ENCODE results near the gene TFEB. TPM values are rescaled to one million over a fixed set of nuclear protein-coding genes. Genes with fewer than 3 reads are reported as not detected.

TFEB gene
- total and polyA plus RNA-seq, 10 of the 15 experiments (the other 5 are each of a cell fraction or from before 2014, with no cell fraction given): 0.84 to 108 (median 60.8) TPM

DNA sequence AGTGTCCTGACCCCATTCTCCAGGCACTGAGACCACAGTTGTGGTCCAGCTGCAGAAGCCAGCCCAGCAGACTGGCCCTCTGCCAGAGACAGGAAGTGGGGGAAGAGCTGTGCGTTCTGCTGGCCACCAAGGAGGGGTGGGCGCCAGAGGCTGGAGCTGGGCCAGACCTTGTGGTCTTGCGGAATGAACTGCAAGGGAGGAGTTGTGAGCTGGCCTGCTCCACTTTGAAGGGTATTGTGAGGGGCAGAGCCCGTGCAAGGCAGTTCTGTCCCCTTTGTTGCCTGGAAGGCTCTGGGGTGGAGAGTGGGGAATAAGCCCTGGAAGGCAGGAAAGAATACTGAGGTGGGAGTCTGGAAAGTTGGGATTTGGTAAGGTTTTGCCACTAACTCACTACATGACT is 100.8 kb downstream of the TFEB start:
- 11% methylated on average over 4 of the region's 4 CpGs for WGBS (ENCODE audit: insufficient coverage, insufficient replicate concordance, low lambda C conversion rate, missing lambda C conversion rate)
- ATAC-seq (no peak), DNase-seq (ENCODE audit: low read depth, low spot score) (no peak), FAIRE-seq (no peak)
- no peaks in the 10 kb centered on the region for H3K36me3 ChIP-seq (ENCODE audit: control insufficient read depth in 2 of 2, insufficient read depth in 2 of 2, low read length in 1 of 2)
- CTCF ChIA-PET: interaction anchor here (2.0 kb wide), 1 partner anchor 33 kb away, joined by 6 read pairs; no protein-coding TSS in a partner anchor
- TF ChIP-seq E2F8 (IDR thresholded peaks at IDR 0.05; ENCODE audit: low read depth, partially characterized antibody) (no peak), HDAC2 (IDR thresholded peaks at IDR 0.05) (no peak)
- TF ChIP-seq, protein P1, sequence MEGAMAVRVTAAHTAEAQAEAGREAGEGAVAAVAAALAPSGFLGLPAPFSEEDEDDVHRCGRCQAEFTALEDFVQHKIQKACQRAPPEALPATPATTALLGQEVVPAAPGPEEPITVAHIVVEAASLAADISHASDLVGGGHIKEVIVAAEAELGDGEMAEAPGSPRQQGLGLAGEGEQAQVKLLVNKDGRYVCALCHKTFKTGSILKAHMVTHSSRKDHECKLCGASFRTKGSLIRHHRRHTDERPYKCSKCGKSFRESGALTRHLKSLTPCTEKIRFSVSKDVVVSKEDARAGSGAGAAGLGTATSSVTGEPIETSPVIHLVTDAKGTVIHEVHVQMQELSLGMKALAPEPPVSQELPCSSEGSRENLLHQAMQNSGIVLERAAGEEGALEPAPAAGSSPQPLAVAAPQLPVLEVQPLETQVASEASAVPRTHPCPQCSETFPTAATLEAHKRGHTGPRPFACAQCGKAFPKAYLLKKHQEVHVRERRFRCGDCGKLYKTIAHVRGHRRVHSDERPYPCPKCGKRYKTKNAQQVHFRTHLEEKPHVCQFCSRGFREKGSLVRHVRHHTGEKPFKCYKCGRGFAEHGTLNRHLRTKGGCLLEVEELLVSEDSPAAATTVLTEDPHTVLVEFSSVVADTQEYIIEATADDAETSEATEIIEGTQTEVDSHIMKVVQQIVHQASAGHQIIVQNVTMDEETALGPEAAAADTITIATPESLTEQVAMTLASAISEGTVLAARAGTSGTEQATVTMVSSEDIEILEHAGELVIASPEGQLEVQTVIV (IDR thresholded peaks at IDR 0.05; ENCODE audit: borderline replicate concordance, partially characterized antibody): no peak
- H3K9ac ChIP-seq (ENCODE audit: control insufficient read depth, insufficient read depth, low read length): no peak overlapping the region
- H4K20me1 ChIP-seq (ENCODE audit: control insufficient read depth, insufficient read depth): no peaks in the 10 kb centered on the region
- H3K9me3 ChIP-seq (replicated peaks; ENCODE audit: control insufficient read depth, insufficient read depth, low read length): no peaks in the 10 kb centered on the region
- H2AFZ ChIP-seq (ENCODE audit: control insufficient read depth, low read depth, low read length): no peak overlapping the region
- H3K79me2 ChIP-seq (ENCODE audit: control insufficient read depth, insufficient read depth, low read length): no peaks in the 10 kb centered on the region
- no peaks in the 10 kb centered on the region for H3K4me1 ChIP-seq (ENCODE audit: control insufficient read depth, insufficient read depth, low read length)
- RAD21 ChIA-PET (ENCODE audit: unreplicated experiment): no interaction called here
- no peak overlapping the region for H3K4me2 ChIP-seq (ENCODE audit: control insufficient read depth, insufficient read depth)
- no TSS peak for BruUV-seq (replicated peaks)
- intact Hi-C loops (cut with micrococcal nuclease; ENCODE audit: unreplicated experiment) (no loop called here), in situ Hi-C loops (cut with MboI) (no loop called here)
- peaks cover 9 to 18% of the 10 kb centered on the region in 2 experiments for H3K27me3 ChIP-seq (replicated peaks in 1 of 2; ENCODE audit: control insufficient read depth in 2 of 2, insufficient read depth in 2 of 2, low read length in 1 of 2)
- H3K27ac ChIP-seq (ENCODE audit: control insufficient read depth, insufficient read depth): no peak overlapping the region
- SMC1A ChIA-PET (ENCODE audit: uncharacterized antibody, unreplicated experiment): no interaction called here
- POLR2A ChIA-PET: no interaction called here
- H3K4me3 ChIP-seq: no peak overlapping the region

Small RNAs within 50 kb of the gene (small RNA-seq; reads per million reads assigned to genes)
- gene AL365205.3: not detected

Other genes starting within 250 kb of the TFEB start
Only the 7 nearest of the 10 such genes appear.
- not detected in 2 replicates for gene MDFI, start 97.1 kb downstream of the TFEB start, total RNA-seq (2014; rRNA removed)
- gene MDFI, start 97.1 kb downstream of the TFEB start, total RNA-seq (2014; rRNA removed; fragmentation: Illumina TruSeq; extraction: Trizol): not detected in 2 replicates
- not detected in 2 replicates for gene MDFI, start 97.1 kb downstream of the TFEB start, total RNA-seq (2021)
- not detected in 2 replicates for gene MDFI, start 97.1 kb downstream of the TFEB start, polyA plus RNA-seq (2011; rRNA removed)
- not detected in 2 replicates for gene MDFI, start 97.1 kb downstream of the TFEB start, polyA plus RNA-seq (2014; fragmentation: Illumina TruSeq; extraction: Trizol)
- gene MDFI, start 97.1 kb downstream of the TFEB start, polyA plus RNA-seq (2014; fragmentation: Nextera tagmentation; extraction: Ambion mirVana): not detected
- not detected in 2 replicates for gene MDFI, start 97.1 kb downstream of the TFEB start, polyA plus RNA-seq (2014; rRNA removed)
- not detected for gene MDFI, start 97.1 kb downstream of the TFEB start, polyA plus RNA-seq (2016; fragmentation: Nextera tagmentation; extraction: Ambion mirVana)
- not detected in 2 replicates for gene PGC, start 11.8 kb upstream of the TFEB start, total RNA-seq (2014; rRNA removed)
- gene PGC, start 11.8 kb upstream of the TFEB start, total RNA-seq (2014; rRNA removed; fragmentation: Illumina TruSeq; extraction: Trizol): not detected in 2 replicates
- gene PGC, start 11.8 kb upstream of the TFEB start, total RNA-seq (2021): 0.26 and 1.2 TPM in 2 replicates
- not detected in 2 replicates for gene PGC, start 11.8 kb upstream of the TFEB start, polyA plus RNA-seq (2011; rRNA removed)
- not detected in 2 replicates for gene PGC, start 11.8 kb upstream of the TFEB start, polyA plus RNA-seq (2014; fragmentation: Illumina TruSeq; extraction: Trizol)
- gene PGC, start 11.8 kb upstream of the TFEB start, polyA plus RNA-seq (2014; fragmentation: Nextera tagmentation; extraction: Ambion mirVana): not detected
- gene PGC, start 11.8 kb upstream of the TFEB start, polyA plus RNA-seq (2014; rRNA removed): not detected in 2 replicates
- gene PGC, start 11.8 kb upstream of the TFEB start, polyA plus RNA-seq (2016; fragmentation: Nextera tagmentation; extraction: Ambion mirVana): not detected
- gene FRS3, start 44.3 kb upstream of the TFEB start, total RNA-seq (2014; rRNA removed): 1.4 and 2.1 TPM in 2 replicates
- gene FRS3, start 44.3 kb upstream of the TFEB start, total RNA-seq (2014; rRNA removed; fragmentation: Illumina TruSeq; extraction: Trizol): 1.3 TPM in 2 replicates
- gene FRS3, start 44.3 kb upstream of the TFEB start, total RNA-seq (2021): 3.2 and 3.6 TPM in 2 replicates
- 1.7 and 2.1 TPM in 2 replicates for gene FRS3, start 44.3 kb upstream of the TFEB start, polyA plus RNA-seq (2011; rRNA removed)
- 0.16 and 1.2 TPM in 2 replicates for gene FRS3, start 44.3 kb upstream of the TFEB start, polyA plus RNA-seq (2014; fragmentation: Illumina TruSeq; extraction: Trizol)
- gene FRS3, start 44.3 kb upstream of the TFEB start, polyA plus RNA-seq (2014; fragmentation: Nextera tagmentation; extraction: Ambion mirVana): under 1 TPM; 0.05 to 0.09 TPM
- gene FRS3, start 44.3 kb upstream of the TFEB start, polyA plus RNA-seq (2014; rRNA removed): 3.4 and 3.8 TPM in 2 replicates
- gene FRS3, start 44.3 kb upstream of the TFEB start, polyA plus RNA-seq (2016; fragmentation: Nextera tagmentation; extraction: Ambion mirVana): 1 to 10 TPM; 1.4 to 2.7 TPM
- 0.85 TPM in 1 of 2 replicates, not detected in the other for gene PRICKLE4, start 45.2 kb upstream of the TFEB start, total RNA-seq (2014; rRNA removed)
- not detected in 2 replicates for gene PRICKLE4, start 45.2 kb upstream of the TFEB start, total RNA-seq (2014; rRNA removed; fragmentation: Illumina TruSeq; extraction: Trizol)
- gene PRICKLE4, start 45.2 kb upstream of the TFEB start, total RNA-seq (2021): 0.37 TPM in 1 of 2 replicates, not detected in the other
- gene PRICKLE4, start 45.2 kb upstream of the TFEB start, polyA plus RNA-seq (2011; rRNA removed): not detected in 2 replicates
- gene PRICKLE4, start 45.2 kb upstream of the TFEB start, polyA plus RNA-seq (2014; fragmentation: Illumina TruSeq; extraction: Trizol): not detected in 2 replicates
- gene PRICKLE4, start 45.2 kb upstream of the TFEB start, polyA plus RNA-seq (2014; fragmentation: Nextera tagmentation; extraction: Ambion mirVana): not detected
- not detected in 2 replicates for gene PRICKLE4, start 45.2 kb upstream of the TFEB start, polyA plus RNA-seq (2014; rRNA removed)
- under 1 TPM; 0.33 to 0.35 TPM for gene PRICKLE4, start 45.2 kb upstream of the TFEB start, polyA plus RNA-seq (2016; fragmentation: Nextera tagmentation; extraction: Ambion mirVana)
- gene TOMM6, start 52.1 kb upstream of the TFEB start, total RNA-seq (2014; rRNA removed): 206 TPM in 2 replicates
- gene TOMM6, start 52.1 kb upstream of the TFEB start, total RNA-seq (2014; rRNA removed; fragmentation: Illumina TruSeq; extraction: Trizol): 290 and 315 TPM in 2 replicates
- 262 and 265 TPM in 2 replicates for gene TOMM6, start 52.1 kb upstream of the TFEB start, total RNA-seq (2021)
- 288 and 289 TPM in 2 replicates for gene TOMM6, start 52.1 kb upstream of the TFEB start, polyA plus RNA-seq (2011; rRNA removed)
- gene TOMM6, start 52.1 kb upstream of the TFEB start, polyA plus RNA-seq (2014; fragmentation: Illumina TruSeq; extraction: Trizol): 746 and 940 TPM in 2 replicates
- 100 to 1,000 TPM; 653 to 729 TPM for gene TOMM6, start 52.1 kb upstream of the TFEB start, polyA plus RNA-seq (2014; fragmentation: Nextera tagmentation; extraction: Ambion mirVana)
- gene TOMM6, start 52.1 kb upstream of the TFEB start, polyA plus RNA-seq (2014; rRNA removed): 283 and 357 TPM in 2 replicates
- gene TOMM6, start 52.1 kb upstream of the TFEB start, polyA plus RNA-seq (2016; fragmentation: Nextera tagmentation; extraction: Ambion mirVana): 100 to 1,000 TPM; 538 to 566 TPM
- gene USP49, start 159.8 kb upstream of the TFEB start, total RNA-seq (2014; rRNA removed): 2.7 and 3.4 TPM in 2 replicates
- gene USP49, start 159.8 kb upstream of the TFEB start, total RNA-seq (2014; rRNA removed; fragmentation: Illumina TruSeq; extraction: Trizol): 5.2 and 5.4 TPM in 2 replicates
- gene USP49, start 159.8 kb upstream of the TFEB start, total RNA-seq (2021): 7.7 TPM in 2 replicates
- gene USP49, start 159.8 kb upstream of the TFEB start, polyA plus RNA-seq (2011; rRNA removed): 6.5 and 7.6 TPM in 2 replicates
- gene USP49, start 159.8 kb upstream of the TFEB start, polyA plus RNA-seq (2014; fragmentation: Illumina TruSeq; extraction: Trizol): 7.6 and 9.2 TPM in 2 replicates
- 1 to 10 TPM; 1.0 TPM for gene USP49, start 159.8 kb upstream of the TFEB start, polyA plus RNA-seq (2014; fragmentation: Nextera tagmentation; extraction: Ambion mirVana)
- 6.0 and 6.8 TPM in 2 replicates for gene USP49, start 159.8 kb upstream of the TFEB start, polyA plus RNA-seq (2014; rRNA removed)
- gene USP49, start 159.8 kb upstream of the TFEB start, polyA plus RNA-seq (2016; fragmentation: Nextera tagmentation; extraction: Ambion mirVana): 1 to 10 TPM; 3.2 TPM
- 13.4 and 14.4 TPM in 2 replicates for gene MED20, start 185.5 kb upstream of the TFEB start, total RNA-seq (2014; rRNA removed)
- 14.2 and 15.3 TPM in 2 replicates for gene MED20, start 185.5 kb upstream of the TFEB start, total RNA-seq (2014; rRNA removed; fragmentation: Illumina TruSeq; extraction: Trizol)
- gene MED20, start 185.5 kb upstream of the TFEB start, total RNA-seq (2021): 16.6 and 17.2 TPM in 2 replicates
- gene MED20, start 185.5 kb upstream of the TFEB start, polyA plus RNA-seq (2011; rRNA removed): 24.8 TPM in 2 replicates
- gene MED20, start 185.5 kb upstream of the TFEB start, polyA plus RNA-seq (2014; fragmentation: Illumina TruSeq; extraction: Trizol): 17.7 and 19.2 TPM in 2 replicates
- gene MED20, start 185.5 kb upstream of the TFEB start, polyA plus RNA-seq (2014; fragmentation: Nextera tagmentation; extraction: Ambion mirVana): 10 to 100 TPM; 15.9 to 21.7 TPM
- gene MED20, start 185.5 kb upstream of the TFEB start, polyA plus RNA-seq (2014; rRNA removed): 11.1 and 15.1 TPM in 2 replicates
- gene MED20, start 185.5 kb upstream of the TFEB start, polyA plus RNA-seq (2016; fragmentation: Nextera tagmentation; extraction: Ambion mirVana): 10 to 100 TPM; 20.4 to 21.0 TPM

Measured in GM12878 (cell line).